PC-3 (cell line): ENCODE results near the gene TMEM164.
A peak's percentile ranks its signal among the peaks of the same experiment; 100 is the strongest.

Experiments
- CTCF ChIP-seq: fragments of 300-600 bp; sonication (generic); conservative IDR thresholded peaks from 2 replicates; pipeline ENCODE4 v1.5.1; 2017; ENCODE audit warnings: antibody characterized with exemption, low read depth, mild to moderate bottlenecking, low read length
- EZH2 ChIP-seq: fragments of 300-600 bp; sonication (generic); IDR thresholded peaks from one replicate; pipeline ENCODE4 v1.6.1; 2017; ENCODE audit warnings: antibody characterized with exemption, mild to moderate bottlenecking, low read length; ENCODE audit not compliant: unreplicated experiment

GRCh38 chrX:110146521-110146920 is 143.6 kb downstream of the TMEM164 start:
- peak; percentile 74 for TF ChIP-seq CTCF
- TF ChIP-seq EZH2, result no peak
